Activated T-cell treated with anti-CD3 and anti-CD28 coated beads for 4 hours (primary cell): ENCODE data around the gene CFAP97D2.

Source experiments
- DNase-seq: peaks from one replicate; pipeline ENCODE4 v3.0.0-alpha.2; 2020

The CFAP97D2 gene

GRCh38 chr13:114200399-114200911 lies 21.4 kb downstream of the CFAP97D2 start:
- DNase-seq = no peak

- no peak for DNase-seq
Measured at GRCh38 chr13:114202581-114202980, 23.5 kb downstream of the CFAP97D2 start.

- DNase-seq = no peak
Measured at GRCh38 chr13:114203536-114203935, 24.5 kb downstream of the CFAP97D2 start.

GRCh38 chr13:114204894-114205293 lies 25.8 kb downstream of the CFAP97D2 start:
- no peak for DNase-seq

- no peak for DNase-seq
Measured at GRCh38 chr13:114208134-114208533, 29.1 kb downstream of the CFAP97D2 start.

- DNase-seq = no peak
Measured at GRCh38 chr13:114211446-114212157, 32.5 kb downstream of the CFAP97D2 start.

- no peak for DNase-seq
Measured at GRCh38 chr13:114212158-114212495, 33.1 kb downstream of the CFAP97D2 start.

GRCh38 chr13:114213980-114214379 lies 34.9 kb downstream of the CFAP97D2 start:
- DNase-seq = no peak

GRCh38 chr13:114219392-114219791 lies 40.3 kb downstream of the CFAP97D2 start:
- no peak for DNase-seq

- no peak for DNase-seq
Measured at GRCh38 chr13:114222461-114222968, 43.5 kb downstream of the CFAP97D2 start.

GRCh38 chr13:114224201-114224600 lies 45.1 kb downstream of the CFAP97D2 start:
- no peak for DNase-seq

GRCh38 chr13:114225610-114226009 lies 46.6 kb downstream of the CFAP97D2 start:
- DNase-seq = no peak

- DNase-seq = no peak
Measured at GRCh38 chr13:114226088-114226487, 47.0 kb downstream of the CFAP97D2 start.

GRCh38 chr13:114226699-114227323 lies 47.8 kb downstream of the CFAP97D2 start:
- peak; percentile 82 for DNase-seq

- DNase-seq = no peak
Measured at GRCh38 chr13:114227528-114227927, 48.5 kb downstream of the CFAP97D2 start.

GRCh38 chr13:114228176-114228575 lies 49.1 kb downstream of the CFAP97D2 start:
- no peak for DNase-seq

- DNase-seq = no peak
Measured at GRCh38 chr13:114229506-114229905, 50.4 kb downstream of the CFAP97D2 start.

- no peak for DNase-seq
Measured at GRCh38 chr13:114230117-114230516, 51.1 kb downstream of the CFAP97D2 start.

- no peak for DNase-seq
Measured at GRCh38 chr13:114230575-114230974, 51.5 kb downstream of the CFAP97D2 start.

GRCh38 chr13:114231886-114232285 lies 52.8 kb downstream of the CFAP97D2 start:
- no peak for DNase-seq

GRCh38 chr13:114234266-114234644 lies 55.2 kb downstream of the CFAP97D2 start:
- no peak for DNase-seq

GRCh38 chr13:114234645-114235421 lies 55.8 kb downstream of the CFAP97D2 start, which contains the start of gene CDC16:
Gene CDC16 (plus strand): TSS chr13:114234897. CDS start chr13:114235085, 188 bp downstream.
- DNase-seq = peak; percentile 82

GRCh38 chr13:114235697-114236096 lies 56.6 kb downstream of the CFAP97D2 start:
- no peak for DNase-seq
